ENCODE measurements around the gene ABR. TPM values are rescaled to one million over a fixed set of nuclear protein-coding genes. Genes with fewer than 3 reads are reported as not detected.
"Not testable (repeated sequence)": the region's sequence is repeated elsewhere in the genome, so short reads cannot be mapped to it uniquely, and the experiment has no call there.

The ABR gene
- total and polyA plus RNA-seq, 10 donors, result 18.5 to 183 (median 121) TPM

- TF ChIP-seq POLR2AphosphoS5 (IDR thresholded peaks at IDR 0.05) (no peak), CTCF (IDR thresholded peaks at IDR 0.05 in 8 of 11, conservative IDR thresholded peaks at IDR 0.05 in 3 of 11) (no peak), POLR2A (IDR thresholded peaks at IDR 0.05) (no peak)
- 75 to 85% (median 79%) methylated on average over 22 to 27 of the region's 27 CpGs for WGBS, 5 donors
- Histone ChIP-seq H3K4me1 (peaks cover 9 to 39% (median 21%) of the 10 kb centered on the region in 6 donors), H3K27ac (peak overlapping the region in 2 of 8 donors; percentile 79 to 83), H3K27me3 (replicated peaks in 1 of 7) (no peaks in the 10 kb centered on the region), H3K4me3 (no peak overlapping the region), H3K9me3 (peaks cover 0 to 6% (median 0%) of the 10 kb centered on the region in 8 donors), H3K36me3 (peaks cover 0 to 38% (median 3%) of the 10 kb centered on the region in 6 donors)
- intact Hi-C loops (cut with DNase I; ENCODE audit: low total_unique reads), result loop anchor here (5.0 kb wide), 1 partner anchor 63 kb away; no protein-coding TSS in a partner anchor
- no peak for DNase-seq
These were observed 55.7 kb downstream of the ABR start for GRCh38 chr17:1123921-1124715.

DNA sequence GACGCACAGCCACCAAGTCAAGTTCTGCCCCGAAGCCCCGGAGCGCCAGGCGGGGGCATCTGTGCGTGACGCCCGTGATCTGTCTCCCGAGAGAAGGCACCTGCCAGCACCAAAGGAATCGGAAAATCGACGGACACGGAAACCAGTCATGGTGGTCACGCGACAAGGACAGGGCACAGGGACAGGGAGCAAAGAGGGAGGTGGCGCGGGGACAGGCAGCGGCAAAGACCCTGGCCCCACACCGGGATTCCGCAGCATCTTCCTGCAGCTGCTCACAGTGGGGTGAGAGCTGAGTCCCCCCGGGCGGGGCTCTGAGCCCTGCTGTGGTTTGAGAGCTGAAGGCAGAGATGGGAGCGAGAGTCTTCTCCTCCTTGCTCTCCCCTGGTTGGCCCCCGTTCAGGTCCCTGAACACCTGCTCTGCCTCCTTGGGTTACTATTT, 56.4 kb downstream of the ABR start:
- TF ChIP-seq POLR2AphosphoS5 (IDR thresholded peaks at IDR 0.05) (no peak), CTCF (IDR thresholded peaks at IDR 0.05 in 8 of 11, conservative IDR thresholded peaks at IDR 0.05 in 3 of 11) (no peak), POLR2A (IDR thresholded peaks at IDR 0.05) (no peak)
- Histone ChIP-seq H3K4me3 (peak overlapping the region in 1 of 8 donors; percentile 16), H3K9me3 (peaks cover 0 to under 1% (median 0%) of the 10 kb centered on the region in 8 donors), H3K36me3 (peaks cover 0 to 30% (median 3%) of the 10 kb centered on the region in 6 donors), H3K4me1 (peaks cover 9 to 39% (median 21%) of the 10 kb centered on the region in 6 donors), H3K27me3 (replicated peaks in 1 of 7) (no peaks in the 10 kb centered on the region), H3K27ac (peak overlapping the region in 7 of 8 donors; percentile 56 to 83 (median 75))
- no peak for DNase-seq
- intact Hi-C loops (cut with DNase I; ENCODE audit: low total_unique reads), result loop anchor here (5.0 kb wide), 1 partner anchor 64 kb away; no protein-coding TSS in a partner anchor
- WGBS, 5 donors, result 59 to 75% (median 65%) methylated on average over 23 to 24 of the region's 24 CpGs

DNA sequence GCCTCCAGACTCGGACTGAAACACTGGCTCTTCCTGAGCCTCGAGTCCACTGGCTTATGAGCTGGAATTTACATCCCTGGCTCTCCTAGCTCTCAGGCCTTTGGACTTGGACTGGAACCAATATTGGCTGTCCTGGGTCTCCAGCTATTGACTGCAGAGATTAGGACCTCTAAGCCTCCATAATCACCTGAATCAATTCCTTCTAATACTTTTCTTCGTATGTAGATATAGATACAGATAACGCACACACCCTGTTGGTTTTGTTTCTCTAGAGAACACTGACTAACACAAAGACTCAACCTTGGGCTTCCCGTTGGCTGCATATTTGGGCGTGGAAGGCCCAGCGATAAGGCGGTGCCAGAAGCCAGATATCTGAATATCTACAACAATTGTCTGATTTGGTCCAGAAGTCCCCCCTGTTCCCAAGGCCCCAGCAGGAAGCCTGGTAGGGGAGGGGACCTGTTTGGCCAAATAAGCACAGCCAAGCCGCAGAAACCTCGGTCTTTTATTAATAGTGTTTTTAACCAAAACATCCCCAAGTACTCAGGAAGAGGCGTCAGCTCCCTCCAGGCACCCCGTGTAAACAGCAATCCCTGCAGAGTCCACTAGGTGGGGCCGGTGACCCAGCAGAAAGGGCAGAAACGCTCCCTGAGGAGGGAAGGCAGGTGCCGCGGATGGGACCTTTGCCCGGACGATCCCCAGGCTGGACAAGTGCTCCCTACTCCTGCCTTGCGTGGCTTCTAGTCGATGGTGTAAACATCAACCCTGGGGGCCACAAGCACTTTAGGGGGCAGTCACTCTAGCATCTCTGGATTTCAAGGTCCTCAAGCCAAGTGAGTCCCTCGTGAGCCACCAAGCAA, 57.0 kb downstream of the ABR start:
- Histone ChIP-seq H3K27ac (peak overlapping the region in 7 of 8 donors; percentile 56 to 83 (median 75)), H3K27me3 (replicated peaks in 1 of 7) (no peaks in the 10 kb centered on the region), H3K9me3 (no peaks in the 10 kb centered on the region), H3K36me3 (peaks cover 0 to 25% (median 3%) of the 10 kb centered on the region in 6 donors), H3K4me3 (peak overlapping the region in 1 of 8 donors; percentile 16), H3K4me1 (peaks cover 9 to 39% (median 21%) of the 10 kb centered on the region in 6 donors)
- DNase-seq, result peak; percentile 93
- TF ChIP-seq POLR2A (IDR thresholded peaks at IDR 0.05), result no peak
- peak; percentile 90 to 97 (median 93) for TF ChIP-seq CTCF (IDR thresholded peaks at IDR 0.05 in 8 of 11, conservative IDR thresholded peaks at IDR 0.05 in 3 of 11)
- peak; percentile 46 to 61 (median 56) for TF ChIP-seq POLR2AphosphoS5 (IDR thresholded peaks at IDR 0.05)
- WGBS, 5 donors, result 20 to 36% (median 27%) methylated on average over 12 to 21 of the region's 21 CpGs
- intact Hi-C loops (cut with DNase I; ENCODE audit: low total_unique reads), result loop anchor here (5.0 kb wide), 1 partner anchor 65 kb away; no protein-coding TSS in a partner anchor

DNA sequence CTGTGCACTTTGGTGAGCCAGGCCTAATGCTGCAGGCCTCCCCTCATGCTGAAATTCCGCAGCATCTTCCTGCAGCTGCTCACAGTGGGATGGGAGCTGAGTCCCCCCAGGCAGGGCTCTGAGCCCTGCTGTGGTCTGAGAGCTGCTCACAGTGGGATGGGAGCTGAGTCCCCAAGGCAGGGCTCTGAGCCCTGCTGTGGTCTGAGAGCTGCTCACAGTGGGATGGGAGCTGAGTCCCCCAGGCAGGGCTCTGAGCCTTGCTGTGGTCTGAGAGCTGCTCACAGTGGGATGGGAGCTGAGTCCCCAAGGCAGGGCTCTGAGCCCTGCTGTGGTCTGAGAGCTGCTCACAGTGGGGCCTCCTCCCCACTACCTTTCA, 58.4 kb downstream of the ABR start:
- Histone ChIP-seq H3K36me3 (peaks cover 0 to 25% (median 3%) of the 10 kb centered on the region in 6 donors), H3K27ac (peak overlapping the region in 4 of 8 donors; percentile 29 to 80 (median 75)), H3K4me1 (peaks cover 9 to 39% (median 21%) of the 10 kb centered on the region in 6 donors)
- WGBS, 5 donors, result 86 to 100% (median 100%) methylated on average over 1 of the region's 1 CpG
- H3K9me3 ChIP-seq; H3K4me3 ChIP-seq; H3K27me3 ChIP-seq (replicated peaks in 1 of 7); DNase-seq: not testable (repeated sequence)
- intact Hi-C loops (cut with DNase I; ENCODE audit: low total_unique reads), result loop anchor here (5.0 kb wide), 1 partner anchor 66 kb away; no protein-coding TSS in a partner anchor

All from spleen (tissue), 11 donors.